Parathyroid adenoma (tissue), 2 donors: ENCODE data around the gene C1GALT1.
A peak's percentile ranks its signal among the peaks of the same experiment; 100 is the strongest.

Experiments
- H2AFZ ChIP-seq: fragments of 300-600 bp; sonication (generic); one replicate; pipeline ENCODE4 v1.7.0; 2017; ENCODE audit warnings: antibody characterized with exemption, mild to moderate bottlenecking
- H3K27ac ChIP-seq: fragments of 300-600 bp; sonication (generic); one replicate; pipeline ENCODE4 v1.7.0; 2017
- H3K27me3 ChIP-seq: fragments of 300-600 bp; sonication (generic); one replicate; pipeline ENCODE4 v1.7.0; 2017; ENCODE audit warnings: low read length; ENCODE audit not compliant: control insufficient read depth, insufficient read depth
- H3K36me3 ChIP-seq: fragments of 300-600 bp; sonication (generic); one replicate; pipeline ENCODE4 v1.7.0; 2017; ENCODE audit warnings: low read length; ENCODE audit not compliant: control insufficient read depth, insufficient read depth
- H3K4me1 ChIP-seq: fragments of 300-600 bp; sonication (generic); one replicate; pipeline ENCODE4 v1.7.0; 2017; ENCODE audit warnings: control low read depth
- H3K4me2 ChIP-seq: fragments of 300-600 bp; sonication (generic); one replicate; pipeline ENCODE4 v1.7.0; 2017; ENCODE audit warnings: low read length
- H3K4me3 ChIP-seq: fragments of 300-600 bp; sonication (generic); one replicate; pipeline ENCODE4 v1.7.0; 2017; ENCODE audit warnings: low read depth, low read length
- H3K79me2 ChIP-seq: fragments of 300-600 bp; sonication (generic); one replicate; pipeline ENCODE4 v1.7.0; 2017; ENCODE audit warnings: control low read depth
- H3K9ac ChIP-seq: fragments of 300-600 bp; sonication (generic); one replicate; pipeline ENCODE4 v1.7.0; 2017; ENCODE audit warnings: mild to moderate bottlenecking
- H3K9me3 ChIP-seq: fragments of 300-600 bp; sonication (generic); one replicate; pipeline ENCODE4 v1.7.0; 2017; ENCODE audit warnings: low read length; ENCODE audit not compliant: control insufficient read depth
- TF ChIP-seq, protein P1 (sequence below): fragments of 300-600 bp; sonication (generic); IDR thresholded peaks from one replicate; pipeline ENCODE4 v1.7.0; 2017; ENCODE audit warnings: antibody characterized with exemption, mild to moderate bottlenecking
- donor health status: primary hyperparathyroidism.

C1GALT1 gene

DNA sequence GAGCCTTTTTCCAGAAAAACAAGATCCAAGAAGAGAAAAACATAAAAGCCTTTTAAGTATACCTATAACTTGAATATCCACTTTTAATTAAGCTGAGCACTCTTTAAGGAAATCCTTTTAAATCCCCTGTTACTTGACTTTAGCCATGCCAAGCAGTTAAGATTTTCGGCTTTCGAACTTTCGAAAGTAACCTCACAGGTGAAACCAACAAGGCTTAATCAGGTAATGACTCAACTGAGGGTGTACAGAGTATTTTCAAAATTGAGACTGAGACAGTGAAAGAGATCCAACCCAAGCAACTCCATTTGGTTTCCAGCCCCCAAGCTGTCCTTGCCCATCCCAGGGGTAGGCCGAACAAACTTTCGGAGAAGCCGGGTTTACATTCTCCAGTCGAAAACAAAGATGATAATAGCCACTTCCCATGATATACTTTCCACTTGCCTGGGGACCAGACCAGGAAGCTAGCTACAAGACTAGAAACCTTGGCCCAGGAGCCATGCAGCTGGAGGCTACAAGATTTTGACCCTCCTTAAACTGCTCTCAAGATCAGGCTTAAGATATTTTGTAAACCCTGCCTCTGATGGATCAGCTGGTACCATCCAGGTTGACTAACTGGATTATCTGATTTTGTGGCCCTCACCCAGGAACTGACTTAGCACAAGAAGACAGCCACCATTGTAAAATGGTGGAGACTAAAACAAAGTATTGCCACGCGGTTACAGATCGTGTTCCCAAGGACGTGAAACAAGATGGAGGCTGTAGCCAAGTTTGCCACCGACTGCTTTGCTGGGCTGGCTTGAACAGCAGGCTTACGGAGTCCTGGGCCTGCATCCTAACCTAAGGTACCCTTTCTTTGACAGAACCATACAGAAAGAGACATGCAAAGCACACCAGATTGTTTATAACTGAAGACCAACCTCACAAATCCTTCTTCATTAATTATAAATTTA is 32.3 kb downstream of the C1GALT1 start:
- peaks cover 12% of the 10 kb centered on the region for H3K4me1 ChIP-seq

DNA sequence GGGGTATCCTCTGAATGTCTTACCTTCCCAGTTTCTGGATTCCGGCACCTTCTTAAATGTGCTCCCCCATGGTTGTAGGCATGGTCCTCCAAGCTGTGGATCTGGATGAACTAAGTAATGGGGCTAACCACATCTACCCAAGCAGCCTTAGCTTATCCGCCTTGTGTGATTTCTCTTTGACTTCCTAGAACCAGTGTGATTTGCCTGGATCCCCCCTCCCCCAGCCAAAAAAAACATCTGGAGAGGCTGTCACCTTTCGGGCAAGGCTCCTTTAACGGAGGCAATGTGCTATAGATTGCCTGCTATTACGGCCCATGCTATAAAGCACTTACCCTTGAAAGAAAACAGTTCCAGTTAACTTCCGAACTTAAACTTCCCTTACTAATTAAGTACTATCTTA is 33.9 kb downstream of the C1GALT1 start:
- Histone ChIP-seq H2AFZ (no peak overlapping the region), H3K36me3 (no peaks in the 10 kb centered on the region), H3K79me2 (peaks cover 43% of the 10 kb centered on the region), H3K9ac (no peak overlapping the region), H3K27ac (no peak overlapping the region), H3K9me3 (no peaks in the 10 kb centered on the region), H3K27me3 (no peaks in the 10 kb centered on the region), H3K4me2 (no peak overlapping the region), H3K4me3 (no peak overlapping the region), H3K4me1 (peaks cover 7% of the 10 kb centered on the region)
- TF ChIP-seq, protein P1, sequence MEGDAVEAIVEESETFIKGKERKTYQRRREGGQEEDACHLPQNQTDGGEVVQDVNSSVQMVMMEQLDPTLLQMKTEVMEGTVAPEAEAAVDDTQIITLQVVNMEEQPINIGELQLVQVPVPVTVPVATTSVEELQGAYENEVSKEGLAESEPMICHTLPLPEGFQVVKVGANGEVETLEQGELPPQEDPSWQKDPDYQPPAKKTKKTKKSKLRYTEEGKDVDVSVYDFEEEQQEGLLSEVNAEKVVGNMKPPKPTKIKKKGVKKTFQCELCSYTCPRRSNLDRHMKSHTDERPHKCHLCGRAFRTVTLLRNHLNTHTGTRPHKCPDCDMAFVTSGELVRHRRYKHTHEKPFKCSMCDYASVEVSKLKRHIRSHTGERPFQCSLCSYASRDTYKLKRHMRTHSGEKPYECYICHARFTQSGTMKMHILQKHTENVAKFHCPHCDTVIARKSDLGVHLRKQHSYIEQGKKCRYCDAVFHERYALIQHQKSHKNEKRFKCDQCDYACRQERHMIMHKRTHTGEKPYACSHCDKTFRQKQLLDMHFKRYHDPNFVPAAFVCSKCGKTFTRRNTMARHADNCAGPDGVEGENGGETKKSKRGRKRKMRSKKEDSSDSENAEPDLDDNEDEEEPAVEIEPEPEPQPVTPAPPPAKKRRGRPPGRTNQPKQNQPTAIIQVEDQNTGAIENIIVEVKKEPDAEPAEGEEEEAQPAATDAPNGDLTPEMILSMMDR: no peak

More for the DNA sequence above, 32.3 kb downstream of the C1GALT1 start:
- H3K27ac ChIP-seq: no peak overlapping the region
- TF ChIP-seq, protein P1: no peak
- no peak overlapping the region for H3K4me2 ChIP-seq
- H2AFZ ChIP-seq: no peak overlapping the region
- no peaks in the 10 kb centered on the region for H3K36me3 ChIP-seq
- H3K9ac ChIP-seq: no peak overlapping the region
- H3K4me3 ChIP-seq: no peak overlapping the region
- H3K27me3 ChIP-seq: no peaks in the 10 kb centered on the region
- no peaks in the 10 kb centered on the region for H3K9me3 ChIP-seq
- H3K79me2 ChIP-seq: peaks cover 48% of the 10 kb centered on the region

DNA sequence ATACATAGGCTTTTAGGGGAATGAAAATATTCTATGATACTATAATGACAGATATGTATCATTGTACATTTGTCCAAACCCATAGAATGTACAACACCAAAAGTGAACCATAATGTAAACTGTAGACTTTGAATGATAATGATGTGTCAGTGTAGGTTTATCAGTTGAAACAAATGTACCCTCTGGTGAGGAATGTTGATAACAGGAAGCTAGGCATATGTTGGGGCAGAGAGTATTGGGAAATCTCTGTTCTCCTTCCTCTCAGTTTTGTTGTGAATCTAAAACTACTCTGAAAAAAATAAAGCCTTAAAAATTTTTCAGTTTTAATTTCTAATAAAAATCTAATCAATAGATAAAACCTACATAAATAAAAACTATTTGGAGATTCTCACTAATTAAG is 36.9 kb downstream of the C1GALT1 start:
- Histone ChIP-seq H3K36me3 (no peaks in the 10 kb centered on the region), H2AFZ (no peak overlapping the region), H3K4me2 (no peak overlapping the region), H3K4me3 (no peak overlapping the region), H3K4me1 (peaks cover 9% of the 10 kb centered on the region), H3K79me2 (peaks cover 50% of the 10 kb centered on the region), H3K9ac (no peak overlapping the region), H3K27ac (no peak overlapping the region), H3K27me3 (no peaks in the 10 kb centered on the region), H3K9me3 (no peaks in the 10 kb centered on the region)
- TF ChIP-seq, protein P1: no peak

DNA sequence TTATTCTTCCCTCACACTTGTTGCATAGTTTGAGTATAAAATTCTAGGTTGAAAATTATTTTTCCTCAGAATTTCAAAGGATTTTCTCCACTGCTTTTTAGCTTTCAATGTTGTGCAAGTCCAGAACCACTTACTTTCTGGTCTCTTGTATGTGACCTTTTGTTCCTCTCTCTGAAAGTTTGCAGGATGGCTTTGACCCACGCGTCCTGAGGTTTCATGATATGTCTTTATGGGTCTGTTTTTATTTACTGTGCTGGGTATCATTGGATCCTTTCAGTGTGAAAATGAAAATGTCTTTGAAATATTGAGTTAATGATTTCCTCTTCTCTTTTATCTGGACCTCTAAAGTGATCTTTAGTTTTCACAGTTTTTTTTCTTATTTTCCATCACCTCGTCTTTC is 38.5 kb downstream of the C1GALT1 start:
- Histone ChIP-seq H3K79me2 (peaks cover 40% of the 10 kb centered on the region), H3K27ac (peak overlapping the region; percentile 11), H3K4me2 (no peak overlapping the region), H3K36me3 (no peaks in the 10 kb centered on the region), H3K9me3 (no peaks in the 10 kb centered on the region), H3K4me1 (peaks cover 10% of the 10 kb centered on the region), H3K4me3 (no peak overlapping the region), H2AFZ (no peak overlapping the region), H3K9ac (no peak overlapping the region), H3K27me3 (no peaks in the 10 kb centered on the region)
- TF ChIP-seq, protein P1: no peak
